Gastroesophageal sphincter (tissue), 4 donors: ENCODE data around the gene MRPL17. TPM values are rescaled to one million over a fixed set of nuclear protein-coding genes. Genes with fewer than 3 reads are reported as not detected.
A peak's percentile ranks its signal among the peaks of the same experiment; 100 is the strongest.

Experiments
- ATAC-seq: fragments of 150-250 bp; one replicate; pipeline ENCODE4 v1.9.1; 2016; ENCODE audit warnings: mild to moderate bottlenecking, moderate library complexity
- H3K27ac ChIP-seq, 4 donors: fragments of 200-600 bp; sonication (generic) in 3 of 4; 1 replicate in 3 of 4; 2 replicates in 1 of 4; pipeline ENCODE4 v1.5.1; 2016 to 2019
- H3K27me3 ChIP-seq: fragments of 200-600 bp; sonication (generic); one replicate; pipeline ENCODE4 v1.5.1; 2019
- H3K36me3 ChIP-seq, 2 donors: fragments of 200-600 bp; sonication (generic); one replicate each; pipeline ENCODE4 v1.5.1; 2019; ENCODE audit warnings: control low read depth in 1 of 2
- H3K4me1 ChIP-seq, 3 donors: fragments of 200-600 bp; sonication (generic); 1 replicate in 2 of 3; 2 replicates in 1 of 3; pipeline ENCODE4 v1.5.1; 2016 to 2019; ENCODE audit warnings: control low read depth in 2 of 3
- H3K4me3 ChIP-seq, 2 donors: fragments of 200-600 bp; sonication (generic); one replicate each; pipeline ENCODE4 v1.5.1; 2019; ENCODE audit warnings: mild to moderate bottlenecking in 1 of 2, moderate library complexity in 1 of 2
- H3K9me3 ChIP-seq, 3 donors: fragments of 200-600 bp; sonication (generic); one replicate each; pipeline ENCODE4 v1.5.1; 2017 to 2019; ENCODE audit warnings: control low read depth in 2 of 3
- EP300 ChIP-seq: sonication (generic); formaldehyde crosslinking; IDR thresholded peaks from one replicate; pipeline ENCODE4 v1.6.1; 2017; ENCODE audit warnings: antibody characterized with exemption, mild to moderate bottlenecking
- POLR2A ChIP-seq, 2 donors: fragments of 450-650 bp; IDR thresholded peaks; one replicate each; pipeline ENCODE4 v1.6.1; 2017; ENCODE audit warnings: antibody characterized with exemption in 2 of 2, mild to moderate bottlenecking in 2 of 2, moderate library complexity in 1 of 2
- POLR2AphosphoS5 ChIP-seq: sonication (generic); formaldehyde crosslinking; IDR thresholded peaks from one replicate; pipeline ENCODE4 v1.6.1; 2017; ENCODE audit warnings: antibody characterized with exemption
- WGBS, 2 donors: methylation state at CpG; one replicate each; pipeline ENCODE4 v1.1.5; 2018; ENCODE audit warnings: low coverage in 1 of 2; 5-methylcytosine and 5-hydroxymethylcytosine counted together
- total RNA-seq, 4 donors: library from RNA; depleted of rRNA; stranded (reverse); fragments of >200 nt; gene quantifications; one replicate each; pipeline ENCODE4 v1.1.0, GENCODE V29; 2016
- TF ChIP-seq, protein P1 (sequence below), 4 experiments: fragments of 200-600 bp in 2 of 4; fragments of 450-650 bp in 2 of 4; sonication (generic) in 1 of 4; IDR thresholded peaks; one replicate each; pipeline ENCODE4 v1.5.1; 2017 to 2019; ENCODE audit warnings: antibody characterized with exemption in 4 of 4, mild to moderate bottlenecking in 2 of 4, moderate library complexity in 2 of 4

MRPL17 gene
- total RNA-seq, 4 donors from 2014 or later, result 12.6 to 35.0 (median 18.6) TPM

GRCh38 chr11:6660712-6661111 lies 22.4 kb downstream of the MRPL17 start:
- Histone ChIP-seq H3K4me3 (no peak overlapping the region), H3K36me3 (no peaks in the 10 kb centered on the region), H3K4me1 (peaks cover 0 to 23% (median 0%) of the 10 kb centered on the region in 3 donors), H3K27me3 (no peaks in the 10 kb centered on the region), H3K9me3 (no peaks in the 10 kb centered on the region), H3K27ac (no peak overlapping the region)
- TF ChIP-seq, protein P1, sequence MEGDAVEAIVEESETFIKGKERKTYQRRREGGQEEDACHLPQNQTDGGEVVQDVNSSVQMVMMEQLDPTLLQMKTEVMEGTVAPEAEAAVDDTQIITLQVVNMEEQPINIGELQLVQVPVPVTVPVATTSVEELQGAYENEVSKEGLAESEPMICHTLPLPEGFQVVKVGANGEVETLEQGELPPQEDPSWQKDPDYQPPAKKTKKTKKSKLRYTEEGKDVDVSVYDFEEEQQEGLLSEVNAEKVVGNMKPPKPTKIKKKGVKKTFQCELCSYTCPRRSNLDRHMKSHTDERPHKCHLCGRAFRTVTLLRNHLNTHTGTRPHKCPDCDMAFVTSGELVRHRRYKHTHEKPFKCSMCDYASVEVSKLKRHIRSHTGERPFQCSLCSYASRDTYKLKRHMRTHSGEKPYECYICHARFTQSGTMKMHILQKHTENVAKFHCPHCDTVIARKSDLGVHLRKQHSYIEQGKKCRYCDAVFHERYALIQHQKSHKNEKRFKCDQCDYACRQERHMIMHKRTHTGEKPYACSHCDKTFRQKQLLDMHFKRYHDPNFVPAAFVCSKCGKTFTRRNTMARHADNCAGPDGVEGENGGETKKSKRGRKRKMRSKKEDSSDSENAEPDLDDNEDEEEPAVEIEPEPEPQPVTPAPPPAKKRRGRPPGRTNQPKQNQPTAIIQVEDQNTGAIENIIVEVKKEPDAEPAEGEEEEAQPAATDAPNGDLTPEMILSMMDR (IDR thresholded peaks at IDR 0.05), result no peak
- 89 to 96% methylated on average over 3 of the region's 3 CpGs for WGBS, 2 donors
- no peak for ATAC-seq

DNA sequence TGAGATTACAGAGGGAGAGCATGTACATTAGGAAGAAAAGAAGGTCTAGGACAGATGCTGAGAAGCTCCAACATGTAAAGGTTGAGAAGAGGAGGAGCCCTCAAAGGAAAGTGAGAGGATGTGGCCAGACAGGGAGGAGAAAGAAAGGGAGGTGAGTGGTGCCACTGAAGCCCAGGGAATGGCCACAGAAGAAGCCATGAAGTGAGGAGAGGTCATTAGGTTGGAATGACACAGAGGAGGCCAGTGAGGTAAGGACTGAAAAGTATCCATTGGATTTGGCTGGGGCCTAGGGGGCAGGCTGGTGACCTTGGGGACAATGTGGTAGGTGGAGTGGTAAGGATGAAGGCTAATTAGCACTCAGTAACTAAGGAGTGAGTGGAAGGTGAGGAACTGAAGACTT lies 24.5 kb downstream of the MRPL17 start:
- Histone ChIP-seq H3K9me3 (no peaks in the 10 kb centered on the region), H3K36me3 (no peaks in the 10 kb centered on the region), H3K4me3 (no peak overlapping the region), H3K27me3 (no peaks in the 10 kb centered on the region), H3K27ac (no peak overlapping the region), H3K4me1 (peaks cover 0 to 32% (median 3%) of the 10 kb centered on the region in 3 donors)
- no peak for ATAC-seq
- TF ChIP-seq POLR2A (IDR thresholded peaks at IDR 0.05) (no peak), EP300 (no peak)
- TF ChIP-seq, protein P1 (IDR thresholded peaks at IDR 0.05), result no peak

- no peaks in the 10 kb centered on the region for H3K27me3 ChIP-seq
- ATAC-seq, result no peak
- H3K36me3 ChIP-seq, result no peaks in the 10 kb centered on the region
- 71 to 79% methylated on average over 1 of the region's 1 CpG for WGBS, 2 donors
- TF ChIP-seq POLR2AphosphoS5 (no peak), EP300 (no peak), POLR2A (IDR thresholded peaks at IDR 0.05) (no peak)
- TF ChIP-seq, protein P1 (IDR thresholded peaks at IDR 0.05), result no peak
- H3K9me3 ChIP-seq, result no peaks in the 10 kb centered on the region
- no peak overlapping the region for H3K27ac ChIP-seq
- no peak overlapping the region for H3K4me3 ChIP-seq
- H3K4me1 ChIP-seq, result peaks cover 0 to 45% (median 3%) of the 10 kb centered on the region in 3 donors
These were observed 25.8 kb downstream of the MRPL17 start for GRCh38 chr11:6657346-6657745.

- no peaks in the 10 kb centered on the region for H3K36me3 ChIP-seq
- H3K4me1 ChIP-seq, result peaks cover 0 to 48% (median 3%) of the 10 kb centered on the region in 3 donors
- no peak for ATAC-seq
- no peak for TF ChIP-seq POLR2A (IDR thresholded peaks at IDR 0.05)
- TF ChIP-seq, protein P1 (IDR thresholded peaks at IDR 0.05), result no peak
- no peak for TF ChIP-seq POLR2AphosphoS5
- TF ChIP-seq EP300, result no peak
- H3K27ac ChIP-seq, result peak overlapping the region in 3 of 4 donors; percentile 4 to 86 (median 83)
- no peak overlapping the region for H3K4me3 ChIP-seq
- no peaks in the 10 kb centered on the region for H3K9me3 ChIP-seq
- WGBS, 2 donors, result 46 to 67% methylated on average over 3 to 5 of the region's 5 CpGs
- no peaks in the 10 kb centered on the region for H3K27me3 ChIP-seq
These were observed 26.2 kb downstream of the MRPL17 start for GRCh38 chr11:6656936-6657335.

- peaks cover 0 to 48% (median 3%) of the 10 kb centered on the region in 3 donors for H3K4me1 ChIP-seq
- ATAC-seq, result no peak
- no peaks in the 10 kb centered on the region for H3K36me3 ChIP-seq
- no peaks in the 10 kb centered on the region for H3K9me3 ChIP-seq
- 45 to 100% methylated on average over 1 to 4 of the region's 4 CpGs for WGBS, 2 donors
- TF ChIP-seq POLR2AphosphoS5 (no peak), POLR2A (IDR thresholded peaks at IDR 0.05) (no peak), EP300 (no peak)
- TF ChIP-seq, protein P1 (IDR thresholded peaks at IDR 0.05), result no peak
- peak overlapping the region in 1 of 2 donors; percentile 66 for H3K4me3 ChIP-seq
- no peaks in the 10 kb centered on the region for H3K27me3 ChIP-seq
- H3K27ac ChIP-seq, result peak overlapping the region in 3 of 4 donors; percentile 4 to 86 (median 83)
These were observed 26.6 kb downstream of the MRPL17 start for GRCh38 chr11:6656584-6656915.
